ENCODE data around the gene PC. TPM values are rescaled to one million over a fixed set of nuclear protein-coding genes. Genes with fewer than 3 reads are reported as not detected.

Gene PC
- total RNA-seq, 1 donor from 2014 or later = 10.5 TPM

GRCh38 chr11:66870616-66871520, 87.3 kb downstream of the PC start:
- Histone ChIP-seq H3K4me1 (ENCODE audit: insufficient read depth, low read length) (no peaks in the 10 kb centered on the region), H2AFZ (ENCODE audit: low read depth, low read length) (no peak overlapping the region), H3K4me2 (ENCODE audit: low read length) (no peak overlapping the region), H3K9ac (ENCODE audit: low read length) (no peak overlapping the region), H4K20me1 (ENCODE audit: insufficient read depth, low read length) (no peaks in the 10 kb centered on the region), H3K36me3 (ENCODE audit: insufficient read depth, low read length) (no peaks in the 10 kb centered on the region), H3K79me2 (ENCODE audit: insufficient read depth, low read length) (no peaks in the 10 kb centered on the region), H3K4me3 (ENCODE audit: insufficient read depth, low read depth, low read length) (no peak overlapping the region), H3K27ac (ENCODE audit: low read depth, low read length) (no peak overlapping the region), H3K27me3 (ENCODE audit: insufficient read depth, low read length) (no peaks in the 10 kb centered on the region), H3K9me3 (ENCODE audit: insufficient read depth, low read depth, low read length) (no peaks in the 10 kb centered on the region)
- FAIRE-seq = no peak
- no peaks in the 10 kb centered on the region for H3K9me3 Mint-ChIP-seq (ENCODE audit: unreplicated experiment)
- H3K4me1 Mint-ChIP-seq (ENCODE audit: low read depth, unreplicated experiment) = no peaks in the 10 kb centered on the region
- no peak for DNase-seq (ENCODE audit: low read depth)
- H3K4me3 Mint-ChIP-seq (ENCODE audit: unreplicated experiment) = no peak overlapping the region
- no peak overlapping the region for H3K27ac Mint-ChIP-seq (ENCODE audit: unreplicated experiment)
- H3K27me3 Mint-ChIP-seq (ENCODE audit: low read depth, unreplicated experiment) = peaks cover 18% of the 10 kb centered on the region
- peaks cover 1% of the 10 kb centered on the region for H3K36me3 Mint-ChIP-seq (ENCODE audit: low read depth, unreplicated experiment)
- TF ChIP-seq EZH2 (IDR thresholded peaks at IDR 0.05; ENCODE audit: insufficient read depth, low read length) (no peak), CTCF (IDR thresholded peaks at IDR 0.05; ENCODE audit: insufficient read depth, low read depth, low read length) (no peak)

- Histone ChIP-seq H3K9ac (ENCODE audit: low read length) (no peak overlapping the region), H4K20me1 (ENCODE audit: insufficient read depth, low read length) (no peaks in the 10 kb centered on the region), H2AFZ (ENCODE audit: low read depth, low read length) (no peak overlapping the region), H3K79me2 (ENCODE audit: insufficient read depth, low read length) (no peaks in the 10 kb centered on the region), H3K4me2 (ENCODE audit: low read length) (no peak overlapping the region), H3K27ac (ENCODE audit: low read depth, low read length) (no peak overlapping the region), H3K27me3 (ENCODE audit: insufficient read depth, low read length) (no peaks in the 10 kb centered on the region), H3K9me3 (ENCODE audit: insufficient read depth, low read depth, low read length) (no peaks in the 10 kb centered on the region), H3K4me3 (ENCODE audit: insufficient read depth, low read depth, low read length) (no peak overlapping the region), H3K36me3 (ENCODE audit: insufficient read depth, low read length) (no peaks in the 10 kb centered on the region), H3K4me1 (ENCODE audit: insufficient read depth, low read length) (no peaks in the 10 kb centered on the region)
- H3K27ac Mint-ChIP-seq (ENCODE audit: unreplicated experiment) = no peak overlapping the region
- H3K4me1 Mint-ChIP-seq (ENCODE audit: low read depth, unreplicated experiment) = no peaks in the 10 kb centered on the region
- peaks cover 13% of the 10 kb centered on the region for H3K27me3 Mint-ChIP-seq (ENCODE audit: low read depth, unreplicated experiment)
- no peak for FAIRE-seq
- no peaks in the 10 kb centered on the region for H3K9me3 Mint-ChIP-seq (ENCODE audit: unreplicated experiment)
- H3K36me3 Mint-ChIP-seq (ENCODE audit: low read depth, unreplicated experiment) = peaks cover 1% of the 10 kb centered on the region
- no peak overlapping the region for H3K4me3 Mint-ChIP-seq (ENCODE audit: unreplicated experiment)
- TF ChIP-seq EZH2 (IDR thresholded peaks at IDR 0.05; ENCODE audit: insufficient read depth, low read length) (no peak), CTCF (IDR thresholded peaks at IDR 0.05; ENCODE audit: insufficient read depth, low read depth, low read length) (no peak)
- DNase-seq (ENCODE audit: low read depth) = no peak
These were observed 88.1 kb downstream of the PC start for GRCh38 chr11:66870131-66870530.

DNA sequence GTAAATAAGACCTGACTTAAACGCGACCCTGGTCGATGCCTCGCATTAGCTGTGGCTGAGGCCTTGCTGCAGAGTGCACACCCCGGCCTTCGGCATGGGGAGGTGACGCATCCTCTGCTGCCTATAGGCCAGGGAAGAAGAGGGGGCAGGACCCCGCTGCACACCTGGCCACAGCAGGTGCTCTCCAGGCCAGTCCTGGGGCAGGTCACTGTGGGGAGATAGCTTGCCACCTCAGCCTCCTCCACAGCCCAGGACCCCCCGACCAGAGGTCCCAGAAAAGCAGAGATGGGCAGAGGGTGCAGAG, 88.7 kb downstream of the PC start:
- H2AFZ ChIP-seq (ENCODE audit: low read depth, low read length) = no peak overlapping the region
- no peaks in the 10 kb centered on the region for H3K79me2 ChIP-seq (ENCODE audit: insufficient read depth, low read length)
- H3K36me3 ChIP-seq (ENCODE audit: insufficient read depth, low read length) = no peaks in the 10 kb centered on the region
- H3K36me3 Mint-ChIP-seq (ENCODE audit: low read depth, unreplicated experiment) = peaks cover 1% of the 10 kb centered on the region
- no peak overlapping the region for H3K4me3 ChIP-seq (ENCODE audit: insufficient read depth, low read depth, low read length)
- H3K4me2 ChIP-seq (ENCODE audit: low read length) = no peak overlapping the region
- TF ChIP-seq CTCF (IDR thresholded peaks at IDR 0.05; ENCODE audit: insufficient read depth, low read depth, low read length) (no peak), EZH2 (IDR thresholded peaks at IDR 0.05; ENCODE audit: insufficient read depth, low read length) (no peak)
- H3K9me3 Mint-ChIP-seq (ENCODE audit: unreplicated experiment) = no peaks in the 10 kb centered on the region
- DNase-seq (ENCODE audit: low read depth) (no peak), FAIRE-seq (no peak)
- H3K9me3 ChIP-seq (ENCODE audit: insufficient read depth, low read depth, low read length) = no peaks in the 10 kb centered on the region
- no peaks in the 10 kb centered on the region for H3K4me1 Mint-ChIP-seq (ENCODE audit: low read depth, unreplicated experiment)
- no peak overlapping the region for H3K27ac ChIP-seq (ENCODE audit: low read depth, low read length)
- no peaks in the 10 kb centered on the region for H3K4me1 ChIP-seq (ENCODE audit: insufficient read depth, low read length)
- H3K4me3 Mint-ChIP-seq (ENCODE audit: unreplicated experiment) = no peak overlapping the region
- H3K27me3 Mint-ChIP-seq (ENCODE audit: low read depth, unreplicated experiment) = peaks cover 7% of the 10 kb centered on the region
- H3K27ac Mint-ChIP-seq (ENCODE audit: unreplicated experiment) = no peak overlapping the region
- H4K20me1 ChIP-seq (ENCODE audit: insufficient read depth, low read length) = no peaks in the 10 kb centered on the region
- no peaks in the 10 kb centered on the region for H3K27me3 ChIP-seq (ENCODE audit: insufficient read depth, low read length)
- no peak overlapping the region for H3K9ac ChIP-seq (ENCODE audit: low read length)

Measured in astrocyte (in vitro differentiated cells and primary cell).